ENCODE data around the gene LIN28B. TPM values are rescaled to one million over a fixed set of nuclear protein-coding genes. Genes with fewer than 3 reads are reported as not detected.

LIN28B gene
- total and polyA plus RNA-seq, 12 donors: 0.08 to 8.7 (median 0.09) TPM; not detected in 7

GRCh38 chr6:104921896-104922295 lies 35.0 kb upstream of the LIN28B start:
- H3K9me3 ChIP-seq (replicated peaks in 1 of 3): no peaks in the 10 kb centered on the region
- no peak for DNase-seq
- no peak overlapping the region for H3K4me3 ChIP-seq
- WGBS, 4 donors: 54 to 74% (median 69%) methylated on average over 1 of the region's 1 CpG
- no peaks in the 10 kb centered on the region for H3K36me3 ChIP-seq (replicated peaks in 1 of 2)
- intact Hi-C loops (cut with DNase I): no loop called here
- TF ChIP-seq, protein P1, sequence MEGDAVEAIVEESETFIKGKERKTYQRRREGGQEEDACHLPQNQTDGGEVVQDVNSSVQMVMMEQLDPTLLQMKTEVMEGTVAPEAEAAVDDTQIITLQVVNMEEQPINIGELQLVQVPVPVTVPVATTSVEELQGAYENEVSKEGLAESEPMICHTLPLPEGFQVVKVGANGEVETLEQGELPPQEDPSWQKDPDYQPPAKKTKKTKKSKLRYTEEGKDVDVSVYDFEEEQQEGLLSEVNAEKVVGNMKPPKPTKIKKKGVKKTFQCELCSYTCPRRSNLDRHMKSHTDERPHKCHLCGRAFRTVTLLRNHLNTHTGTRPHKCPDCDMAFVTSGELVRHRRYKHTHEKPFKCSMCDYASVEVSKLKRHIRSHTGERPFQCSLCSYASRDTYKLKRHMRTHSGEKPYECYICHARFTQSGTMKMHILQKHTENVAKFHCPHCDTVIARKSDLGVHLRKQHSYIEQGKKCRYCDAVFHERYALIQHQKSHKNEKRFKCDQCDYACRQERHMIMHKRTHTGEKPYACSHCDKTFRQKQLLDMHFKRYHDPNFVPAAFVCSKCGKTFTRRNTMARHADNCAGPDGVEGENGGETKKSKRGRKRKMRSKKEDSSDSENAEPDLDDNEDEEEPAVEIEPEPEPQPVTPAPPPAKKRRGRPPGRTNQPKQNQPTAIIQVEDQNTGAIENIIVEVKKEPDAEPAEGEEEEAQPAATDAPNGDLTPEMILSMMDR (IDR thresholded peaks at IDR 0.05): no peak
- no peak for TF ChIP-seq POLR2A (IDR thresholded peaks at IDR 0.05)
- H3K27ac ChIP-seq: no peak overlapping the region
- H3K4me1 ChIP-seq (replicated peaks in 1 of 2): no peaks in the 10 kb centered on the region
- H3K27me3 ChIP-seq: no peaks in the 10 kb centered on the region

- intact Hi-C loops (cut with DNase I): no loop called here
- no peak for DNase-seq
- Histone ChIP-seq H3K27me3 (peaks cover 8% of the 10 kb centered on the region), H3K9me3 (replicated peaks in 1 of 3) (no peaks in the 10 kb centered on the region), H3K36me3 (replicated peaks in 1 of 2) (no peaks in the 10 kb centered on the region), H3K4me1 (replicated peaks in 1 of 2) (no peaks in the 10 kb centered on the region), H3K4me3 (no peak overlapping the region), H3K27ac (no peak overlapping the region)
- WGBS, 4 donors: 51 to 58% (median 53%) methylated on average over 3 of the region's 3 CpGs
- TF ChIP-seq, protein P1 (IDR thresholded peaks at IDR 0.05): no peak
- no peak for TF ChIP-seq POLR2A (IDR thresholded peaks at IDR 0.05)
These were observed 28.8 kb upstream of the LIN28B start for GRCh38 chr6:104928141-104928540.

DNA sequence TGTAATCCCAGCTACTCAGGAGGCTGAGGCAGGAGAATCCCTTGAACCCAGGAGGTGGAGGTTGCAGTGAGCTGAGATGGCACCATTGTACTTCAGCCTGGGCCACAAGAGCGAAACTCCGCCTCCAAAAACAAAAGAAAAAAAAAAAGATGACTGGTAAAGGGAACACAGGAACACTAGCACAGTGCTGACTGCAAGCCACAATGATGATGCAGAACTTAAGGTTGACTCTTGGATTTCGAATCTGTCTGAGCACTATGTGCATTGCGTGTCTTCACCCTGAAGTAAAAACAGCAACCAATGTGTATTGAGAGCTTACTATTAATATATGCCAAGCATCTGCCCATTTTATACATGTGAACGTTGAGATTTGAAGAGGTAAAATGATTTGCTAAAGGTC lies 27.6 kb upstream of the LIN28B start:
- WGBS, 4 donors: 58 to 77% (median 75%) methylated on average over 5 of the region's 5 CpGs
- TF ChIP-seq POLR2A (IDR thresholded peaks at IDR 0.05): no peak
- TF ChIP-seq, protein P1 (IDR thresholded peaks at IDR 0.05): no peak
- intact Hi-C loops (cut with DNase I): no loop called here
- no peak for DNase-seq
- H3K27me3 ChIP-seq: peaks cover 8% of the 10 kb centered on the region
- H3K4me3 ChIP-seq: no peak overlapping the region
- no peaks in the 10 kb centered on the region for H3K36me3 ChIP-seq (replicated peaks in 1 of 2)
- H3K27ac ChIP-seq: no peak overlapping the region
- H3K9me3 ChIP-seq (replicated peaks in 1 of 3): no peaks in the 10 kb centered on the region
- H3K4me1 ChIP-seq (replicated peaks in 1 of 2): no peaks in the 10 kb centered on the region

DNA sequence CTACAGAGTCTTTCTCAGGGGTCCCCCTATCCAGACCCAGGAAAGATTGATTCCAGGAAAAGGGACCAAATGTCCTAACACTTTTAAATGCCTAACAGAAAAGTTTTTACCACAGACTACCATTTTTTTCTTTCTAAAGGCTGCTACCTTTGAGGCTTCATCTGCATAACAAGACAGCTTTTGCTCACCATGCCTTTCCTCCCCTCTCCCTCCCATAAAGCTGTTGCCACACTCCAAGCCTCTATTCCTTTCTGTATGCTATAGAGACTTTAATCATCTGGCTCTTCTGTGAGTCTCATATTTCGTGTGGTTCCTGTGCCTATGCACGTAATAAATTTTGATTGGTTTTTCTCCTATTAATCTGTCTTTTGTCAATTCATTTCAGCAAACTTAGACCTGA lies 26.0 kb upstream of the LIN28B start:
- Histone ChIP-seq H3K27me3 (peaks cover 8% of the 10 kb centered on the region), H3K27ac (no peak overlapping the region), H3K4me3 (no peak overlapping the region), H3K36me3 (replicated peaks in 1 of 2) (no peaks in the 10 kb centered on the region), H3K4me1 (replicated peaks in 1 of 2) (no peaks in the 10 kb centered on the region), H3K9me3 (replicated peaks in 1 of 3) (no peaks in the 10 kb centered on the region)
- no peak for DNase-seq
- intact Hi-C loops (cut with DNase I): no loop called here
- no peak for TF ChIP-seq POLR2A (IDR thresholded peaks at IDR 0.05)
- TF ChIP-seq, protein P1 (IDR thresholded peaks at IDR 0.05): no peak
- WGBS, 4 donors: 55 to 61% (median 59%) methylated on average over 2 of the region's 2 CpGs

All from adrenal gland (tissue), 12 donors.